Fibroblast of peridontal ligament (primary cell): ENCODE data around the gene CSMD2.

Source experiments
- DNase-seq: peaks from one replicate; pipeline ENCODE4 v3.0.0-alpha.2; 2010; ENCODE audit errors: extremely low read depth

Gene CSMD2

GRCh38 chr1:33602271-33602670 is 562.8 kb downstream of the CSMD2 start:
- DNase-seq: no peak

GRCh38 chr1:33601751-33602150 is 563.3 kb downstream of the CSMD2 start:
- DNase-seq: no peak

- no peak for DNase-seq
These were observed 565.4 kb downstream of the CSMD2 start for GRCh38 chr1:33599516-33600115.

- DNase-seq: no peak
These were observed 576.3 kb downstream of the CSMD2 start for GRCh38 chr1:33588726-33589125.

- DNase-seq: no peak
These were observed 578.2 kb downstream of the CSMD2 start for GRCh38 chr1:33586795-33587194.

GRCh38 chr1:33586106-33586505 is 578.9 kb downstream of the CSMD2 start:
- DNase-seq: no peak

- no peak for DNase-seq
These were observed 581.5 kb downstream of the CSMD2 start for GRCh38 chr1:33583567-33583966.

GRCh38 chr1:33578557-33579448 is 586.2 kb downstream of the CSMD2 start:
- no peak for DNase-seq

GRCh38 chr1:33577663-33578062 is 587.4 kb downstream of the CSMD2 start:
- no peak for DNase-seq

GRCh38 chr1:33576821-33577599 is 588.0 kb downstream of the CSMD2 start:
- DNase-seq: no peak

- DNase-seq: no peak
These were observed 589.6 kb downstream of the CSMD2 start for GRCh38 chr1:33575324-33575879.

- no peak for DNase-seq
These were observed 591.4 kb downstream of the CSMD2 start for GRCh38 chr1:33573661-33574060.

- DNase-seq: no peak
These were observed 592.6 kb downstream of the CSMD2 start for GRCh38 chr1:33572387-33572786.

- DNase-seq: no peak
These were observed 595.7 kb downstream of the CSMD2 start for GRCh38 chr1:33569331-33569730.

- DNase-seq: no peak
These were observed 601.3 kb downstream of the CSMD2 start for GRCh38 chr1:33563699-33564098.

GRCh38 chr1:33562563-33562962 is 602.5 kb downstream of the CSMD2 start:
- DNase-seq: no peak

- DNase-seq: no peak
These were observed 603.5 kb downstream of the CSMD2 start for GRCh38 chr1:33561576-33561975.

GRCh38 chr1:33560680-33561079 is 604.4 kb downstream of the CSMD2 start:
- no peak for DNase-seq

- DNase-seq: no peak
These were observed 616.3 kb downstream of the CSMD2 start for GRCh38 chr1:33548721-33549120.

- no peak for DNase-seq
These were observed 616.7 kb downstream of the CSMD2 start for GRCh38 chr1:33548319-33548718.

- DNase-seq: no peak
These were observed 617.5 kb downstream of the CSMD2 start for GRCh38 chr1:33547576-33547975.

- DNase-seq: no peak
These were observed 623.1 kb downstream of the CSMD2 start for GRCh38 chr1:33541966-33542365.
